ELF-1 (cell line): Measurements from ENCODE around the gene GRPEL1.
"Not testable (repeated sequence)": the region's sequence is repeated elsewhere in the genome, so short reads cannot be mapped to it uniquely, and the experiment has no call there.

Source experiments
- DNase-seq: peaks from one replicate; pipeline ENCODE4 v3.0.0-alpha.2; 2016; ENCODE audit warnings: low read depth, low spot score

Gene GRPEL1

DNA sequence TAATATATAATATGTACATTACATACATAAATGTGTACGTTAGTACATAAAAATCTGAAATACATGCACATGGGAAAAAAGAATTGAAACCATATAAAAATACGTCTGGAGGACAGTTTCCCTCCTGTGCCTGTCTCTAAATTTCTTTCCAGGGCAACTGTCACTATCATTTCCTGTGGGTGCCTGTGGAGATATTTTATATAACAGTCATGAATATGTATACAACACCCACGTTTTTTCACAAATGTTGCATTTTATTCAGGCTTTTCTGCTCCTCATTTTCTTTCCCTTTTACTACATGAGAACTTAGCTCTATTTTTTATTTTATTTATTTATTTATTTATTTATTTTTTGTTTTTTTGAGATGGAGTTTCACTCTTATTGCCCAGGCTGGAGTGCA lies 24.2 kb upstream of the GRPEL1 start:
- DNase-seq, result no peak

DNA sequence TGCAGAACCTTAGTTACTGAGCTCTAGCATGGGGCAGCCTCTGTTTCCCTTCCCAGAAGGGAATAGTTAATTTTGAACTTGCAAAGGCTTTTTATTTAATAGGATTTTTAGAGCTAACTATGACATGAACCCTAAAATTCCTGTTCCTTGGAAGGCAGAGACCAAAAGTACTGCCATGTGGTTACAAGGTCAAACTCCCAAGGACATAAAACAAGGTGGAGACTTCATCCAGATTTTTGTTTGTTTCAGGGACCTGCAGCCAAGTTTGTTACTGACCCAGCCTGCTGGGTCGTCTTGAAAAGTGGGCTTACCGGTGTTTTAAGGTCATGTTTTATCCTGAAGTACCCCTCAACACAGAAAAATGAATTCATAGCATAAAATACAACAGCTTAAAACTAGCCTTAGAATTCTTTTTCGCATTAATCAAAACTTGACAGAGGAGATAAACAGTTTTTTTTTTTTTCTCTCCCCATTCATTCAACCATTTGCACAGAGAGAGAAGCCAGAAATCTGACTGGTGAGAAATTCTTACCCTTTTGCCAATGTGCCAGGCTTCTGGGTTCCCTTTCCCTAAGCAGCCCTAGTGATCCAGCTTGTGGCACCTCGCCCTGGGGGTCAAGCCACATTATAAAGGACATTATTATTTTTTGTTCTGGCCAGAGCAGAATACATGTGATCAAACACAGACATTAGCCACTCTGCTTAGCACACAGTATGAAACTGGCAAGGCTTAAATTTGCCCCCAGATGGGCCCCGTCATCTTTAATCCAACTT lies 21.5 kb upstream of the GRPEL1 start:
- no peak for DNase-seq

DNA sequence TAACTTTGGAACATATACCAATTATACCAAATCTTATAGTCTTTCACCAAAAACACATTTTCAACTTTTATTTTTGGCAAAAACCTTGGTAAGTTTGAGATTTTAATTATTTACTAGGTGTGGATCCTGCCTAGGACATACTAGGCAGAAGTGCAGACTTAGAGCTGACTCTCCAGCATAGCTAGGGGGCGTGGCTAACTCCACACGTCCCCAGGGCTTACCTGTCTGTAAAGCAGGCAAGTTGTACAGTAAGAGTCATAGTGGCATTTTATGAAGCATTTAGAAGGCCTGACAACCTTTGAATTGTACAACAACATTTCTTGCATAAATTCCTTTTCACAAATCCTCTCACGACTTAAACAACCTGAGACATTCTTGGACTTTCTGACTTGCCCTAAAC lies 19.2 kb upstream of the GRPEL1 start:
- no peak for DNase-seq

DNA sequence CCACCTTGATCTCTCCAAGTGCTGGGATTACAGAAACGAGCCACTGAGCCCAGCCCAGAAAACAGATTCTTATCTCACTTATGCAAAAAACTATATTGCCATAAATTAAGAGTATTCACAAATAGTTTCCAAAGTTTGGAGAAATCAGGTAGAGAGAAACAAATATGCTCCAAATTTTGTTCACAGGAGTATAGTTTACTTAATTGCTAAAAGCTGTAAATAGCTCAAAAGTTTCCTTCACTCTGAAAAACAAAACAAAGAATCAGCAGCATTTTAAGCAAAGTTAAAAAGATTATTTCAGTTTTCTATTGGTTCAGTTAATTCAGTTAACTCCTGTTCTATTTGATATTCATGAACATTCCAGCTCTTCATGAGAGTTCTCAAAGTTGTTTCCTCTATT lies 18.5 kb upstream of the GRPEL1 start:
- no peak for DNase-seq

DNA sequence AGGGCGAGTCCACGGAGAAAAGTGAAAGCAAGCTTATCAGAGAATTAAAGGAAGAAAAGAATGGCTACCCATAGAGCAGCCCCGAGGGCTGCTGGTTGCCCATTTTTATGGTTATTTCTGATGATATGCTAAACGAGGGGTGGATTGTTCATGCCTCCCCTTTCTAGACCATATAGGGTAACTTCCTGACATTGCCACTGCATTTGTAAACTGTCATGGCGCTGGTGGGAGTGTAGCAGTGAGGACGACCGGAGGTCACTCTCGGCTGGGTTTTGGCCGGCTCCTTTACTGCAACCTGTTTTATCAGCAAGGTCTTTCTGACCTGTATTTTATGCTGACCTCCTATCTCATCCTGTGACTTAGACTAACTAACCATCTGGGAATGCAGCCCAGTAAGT lies 16.7 kb upstream of the GRPEL1 start:
- not testable (repeated sequence) for DNase-seq

DNA sequence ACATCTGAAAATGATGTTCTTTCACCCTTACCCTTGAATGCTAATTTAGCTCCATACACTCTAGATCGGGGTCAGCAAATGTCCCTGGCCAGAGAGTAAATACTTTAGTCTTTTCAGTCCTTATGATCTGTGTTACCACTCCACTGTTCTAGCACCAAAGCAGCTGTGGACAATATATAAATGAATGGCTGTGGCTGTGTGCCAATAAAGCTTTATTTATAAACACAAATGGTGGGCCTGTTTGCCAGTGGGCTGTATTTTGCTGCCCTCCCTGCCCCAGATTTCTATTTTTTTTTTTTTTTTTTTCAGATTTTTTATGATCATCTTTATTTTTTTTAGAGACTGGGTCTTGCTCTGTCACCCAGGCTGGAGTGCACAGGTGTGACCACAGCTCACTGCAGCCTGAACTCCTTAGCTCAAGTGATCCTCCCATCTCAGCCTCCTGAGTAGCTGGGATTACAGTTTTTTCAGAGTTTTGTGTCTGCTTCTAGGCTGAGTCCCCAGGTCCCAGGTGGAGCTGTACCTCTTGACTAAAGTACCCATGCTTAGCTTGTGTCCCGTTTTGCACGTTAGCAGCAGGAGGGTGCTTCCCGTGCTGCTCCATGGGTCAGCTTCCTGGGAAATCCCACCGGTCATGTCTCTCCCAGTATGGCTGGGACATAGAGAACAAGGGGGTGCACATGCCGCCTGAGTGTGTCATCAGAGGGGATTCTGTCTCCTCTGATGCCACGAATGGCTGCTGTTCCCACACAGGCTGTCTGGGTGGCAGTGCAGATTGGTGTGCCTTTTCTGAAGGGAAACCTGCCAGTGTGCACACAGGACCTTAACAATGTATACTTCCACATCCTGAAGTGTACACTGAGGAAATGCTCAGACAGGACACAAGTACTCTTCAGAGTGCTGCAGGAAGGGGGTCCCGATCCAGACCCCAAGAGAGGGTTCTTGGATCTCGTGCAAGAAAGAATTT lies 16.0 kb upstream of the GRPEL1 start:
- no peak for DNase-seq

DNA sequence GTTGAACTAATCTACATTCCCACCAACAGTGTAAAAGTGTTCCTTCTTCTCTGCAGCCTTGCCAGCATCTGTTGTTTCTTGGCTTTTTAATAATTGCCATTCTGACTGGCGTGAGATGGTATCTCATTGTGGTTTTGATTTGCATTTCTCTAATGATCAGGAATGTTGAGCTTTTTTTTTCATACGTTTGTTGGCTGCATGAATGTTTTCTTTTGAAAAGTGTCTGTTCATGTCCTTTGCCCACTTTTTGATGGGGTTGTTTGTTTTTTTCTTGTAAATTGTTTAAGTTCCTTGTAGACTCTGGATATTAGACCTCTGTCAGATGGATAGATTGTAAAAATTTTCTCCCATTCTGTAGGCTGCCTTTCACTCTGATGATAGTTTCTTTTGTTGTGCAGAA lies 12.0 kb upstream of the GRPEL1 start:
- DNase-seq, result not testable (repeated sequence)

DNA sequence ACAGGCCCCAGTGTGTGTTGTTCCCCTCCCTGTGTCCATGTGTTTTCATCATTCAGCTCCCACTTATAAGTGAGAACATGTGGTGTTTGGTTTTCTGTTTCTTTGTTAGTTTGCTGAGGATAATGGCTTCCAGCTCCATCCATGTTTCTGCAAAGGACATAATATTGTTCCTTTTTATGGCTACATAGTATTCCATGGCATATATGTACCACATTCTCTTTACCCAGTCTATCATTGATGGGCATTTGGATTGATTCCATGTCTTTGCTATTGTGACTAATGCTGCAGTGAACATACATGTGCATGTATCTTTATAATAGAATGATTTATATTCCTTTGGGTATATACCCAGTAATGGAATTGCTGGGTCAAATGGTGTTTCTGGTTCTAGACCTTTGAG lies 11.6 kb upstream of the GRPEL1 start:
- not testable (repeated sequence) for DNase-seq

DNA sequence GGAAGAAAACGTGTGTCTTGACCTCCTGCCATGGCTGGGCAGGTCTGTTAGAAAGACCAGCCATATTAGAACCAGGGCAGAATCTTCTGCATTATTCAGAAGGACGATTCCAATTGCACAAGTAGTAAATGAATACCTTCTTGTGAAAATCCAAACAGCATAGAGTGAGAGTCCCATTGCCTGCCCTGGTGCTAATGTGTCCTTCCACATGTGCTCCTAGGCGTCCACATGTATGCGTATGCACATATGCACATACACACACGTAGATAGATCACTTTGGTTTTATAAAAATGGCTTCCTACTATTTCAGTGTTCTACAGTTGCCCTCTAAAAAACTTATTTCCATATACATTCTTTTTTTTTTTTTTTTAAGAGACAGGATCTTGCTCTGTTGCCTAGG lies 10.2 kb upstream of the GRPEL1 start:
- no peak for DNase-seq

DNA sequence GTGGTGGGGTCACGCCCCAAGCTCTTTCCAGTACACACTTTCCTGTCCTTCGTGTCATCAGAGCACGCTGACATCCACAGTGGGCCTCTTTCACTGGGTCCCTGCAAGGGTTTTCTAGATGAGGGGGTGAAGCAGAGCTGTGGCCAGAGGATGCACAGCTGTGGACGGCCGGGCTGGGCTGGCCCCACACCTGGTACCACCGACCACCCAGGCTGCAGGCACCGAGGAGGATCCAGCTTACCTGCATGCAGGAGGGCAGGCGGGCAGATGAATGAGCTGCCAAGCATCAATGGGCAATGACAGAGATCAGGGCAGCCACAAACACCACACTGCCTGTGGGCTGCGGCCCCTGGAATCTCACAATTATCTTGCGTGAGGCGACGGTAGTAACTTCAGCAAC lies 9.5 kb upstream of the GRPEL1 start:
- no peak for DNase-seq

DNA sequence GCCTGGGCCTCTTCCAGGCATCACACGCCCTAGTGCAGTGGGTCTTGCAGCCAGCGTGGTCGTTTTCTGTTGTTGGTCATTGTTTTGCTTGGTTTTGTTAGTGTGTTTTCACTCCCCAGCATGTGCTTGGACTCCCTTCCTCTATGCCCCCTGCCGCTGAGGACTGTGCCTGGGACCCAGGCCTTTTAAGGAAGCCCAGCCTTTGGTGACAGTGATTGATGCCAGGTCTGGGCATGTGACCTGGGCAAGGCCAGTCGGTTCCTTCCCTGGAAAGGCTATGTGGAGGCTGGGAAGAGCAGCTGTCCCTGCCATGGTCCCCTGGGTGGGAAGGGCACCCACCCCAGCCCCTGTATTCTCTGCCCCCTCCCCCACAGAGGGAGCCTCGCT lies 8.8 kb upstream of the GRPEL1 start:
- no peak for DNase-seq

DNA sequence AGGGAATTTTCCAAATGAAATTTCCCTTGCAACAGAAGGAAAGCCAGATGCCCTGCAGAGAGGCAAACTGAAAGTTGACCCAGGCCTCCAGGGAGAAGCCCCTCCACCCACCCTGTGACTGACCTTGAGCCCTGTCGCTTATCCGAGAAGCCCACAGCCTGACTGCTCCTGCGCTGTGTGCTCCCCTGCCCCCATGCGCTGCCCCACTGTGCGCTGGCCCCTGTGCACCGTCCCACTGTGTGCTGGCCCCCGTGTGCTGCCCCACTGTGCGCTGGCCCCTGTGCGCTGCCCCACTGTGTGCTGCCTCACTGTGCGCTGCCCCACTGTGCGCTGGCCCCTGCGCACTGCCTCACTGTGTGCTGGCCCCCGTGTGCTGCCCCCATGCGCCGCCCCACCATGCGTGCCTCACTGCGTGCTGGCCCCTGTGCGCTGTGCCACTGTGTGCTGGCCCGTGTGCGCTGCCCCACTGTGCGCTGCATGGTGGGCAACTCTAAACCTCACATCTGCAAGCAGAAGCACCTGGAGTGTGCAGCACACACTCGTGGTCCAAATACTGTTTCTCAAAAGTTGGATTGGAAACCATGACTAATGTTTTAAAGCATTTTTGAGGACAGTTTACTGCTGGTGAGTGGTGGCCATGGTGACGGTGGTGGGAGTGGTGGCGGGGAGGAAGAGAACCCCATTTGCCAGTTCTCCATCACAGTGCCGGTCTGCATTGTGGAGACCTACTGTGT lies 8.3 kb upstream of the GRPEL1 start:
- no peak for DNase-seq

DNA sequence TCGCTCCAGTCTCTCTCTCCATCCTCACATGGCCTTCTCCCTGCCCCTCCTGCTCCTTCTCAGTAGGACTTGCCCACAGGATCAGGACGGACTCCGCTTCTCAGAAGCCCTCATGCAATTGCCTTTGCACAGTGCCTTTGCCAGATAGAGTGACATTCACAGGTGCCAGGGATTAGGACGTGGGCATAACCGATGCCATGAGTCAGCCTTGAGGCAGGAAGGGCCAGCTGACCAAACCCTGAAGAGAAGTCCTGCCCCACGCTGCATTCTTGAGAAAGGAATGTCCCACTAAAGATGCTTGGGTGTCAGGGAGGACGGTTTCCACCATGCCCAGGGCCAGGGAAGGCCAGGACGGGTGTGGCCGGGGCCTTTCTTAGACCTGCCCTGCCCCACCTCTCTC lies 6.6 kb upstream of the GRPEL1 start:
- no peak for DNase-seq

DNA sequence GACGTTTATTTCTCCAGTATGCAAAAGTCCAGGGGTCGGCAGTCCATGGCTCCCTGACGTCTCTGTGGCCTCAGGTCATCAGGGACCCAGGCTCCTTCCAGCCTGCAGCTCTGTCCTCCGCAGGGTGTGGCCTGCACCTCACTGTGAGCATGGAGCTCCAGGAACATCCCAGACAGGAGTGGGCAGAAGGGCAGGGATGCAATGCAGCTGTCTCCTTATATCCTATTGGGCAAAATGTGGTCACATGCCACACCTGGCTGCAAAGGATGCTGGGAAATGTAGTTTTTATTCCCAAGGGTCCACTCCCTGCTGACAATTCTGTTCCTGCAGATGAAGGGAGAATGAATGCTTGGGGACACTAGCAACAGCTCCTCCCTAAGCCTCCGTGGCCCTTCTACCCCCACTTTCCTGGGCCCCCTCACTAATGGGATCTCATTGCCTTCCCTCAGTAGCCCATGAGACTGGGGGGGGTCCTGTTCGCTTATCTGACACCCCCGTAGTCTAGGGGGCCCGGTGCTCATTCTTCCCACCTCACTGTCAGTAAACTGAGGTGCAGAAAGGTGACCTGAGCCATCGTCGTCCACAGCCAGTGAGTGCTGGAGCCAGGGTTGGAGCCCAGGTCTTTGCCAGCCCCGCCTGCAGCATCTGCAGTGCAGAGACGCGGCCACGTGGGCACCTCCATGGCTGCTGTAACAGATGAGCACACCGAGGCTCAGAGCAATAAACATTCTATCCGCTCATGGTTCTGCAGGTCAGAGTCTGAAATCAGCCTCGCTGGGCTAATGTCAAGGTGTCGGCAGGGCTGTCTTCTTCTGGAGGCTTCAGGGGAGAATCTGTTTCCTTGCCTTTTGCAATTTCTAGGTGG lies 5.9 kb upstream of the GRPEL1 start:
- peak; percentile 76 for DNase-seq

DNA sequence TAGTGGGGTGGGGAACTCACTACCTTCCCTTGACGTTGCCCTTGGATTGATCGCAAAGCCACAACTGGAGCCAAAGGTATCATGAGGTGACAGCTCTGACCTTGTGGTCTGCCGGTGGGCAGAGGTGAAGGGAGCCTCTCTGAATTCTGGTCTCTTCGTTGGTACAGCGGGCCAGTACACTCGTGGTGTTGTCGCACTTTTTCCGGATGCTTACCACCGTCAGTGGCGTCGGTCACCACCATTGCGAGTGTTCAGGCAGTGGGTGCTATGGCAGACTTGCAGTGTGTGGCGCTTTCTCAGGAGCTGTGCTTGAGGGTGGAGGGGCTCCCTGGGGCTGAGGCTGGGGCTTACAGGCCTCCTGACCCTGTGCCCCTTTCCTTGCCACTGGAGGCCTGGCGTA lies 5.2 kb upstream of the GRPEL1 start:
- DNase-seq, result no peak

DNA sequence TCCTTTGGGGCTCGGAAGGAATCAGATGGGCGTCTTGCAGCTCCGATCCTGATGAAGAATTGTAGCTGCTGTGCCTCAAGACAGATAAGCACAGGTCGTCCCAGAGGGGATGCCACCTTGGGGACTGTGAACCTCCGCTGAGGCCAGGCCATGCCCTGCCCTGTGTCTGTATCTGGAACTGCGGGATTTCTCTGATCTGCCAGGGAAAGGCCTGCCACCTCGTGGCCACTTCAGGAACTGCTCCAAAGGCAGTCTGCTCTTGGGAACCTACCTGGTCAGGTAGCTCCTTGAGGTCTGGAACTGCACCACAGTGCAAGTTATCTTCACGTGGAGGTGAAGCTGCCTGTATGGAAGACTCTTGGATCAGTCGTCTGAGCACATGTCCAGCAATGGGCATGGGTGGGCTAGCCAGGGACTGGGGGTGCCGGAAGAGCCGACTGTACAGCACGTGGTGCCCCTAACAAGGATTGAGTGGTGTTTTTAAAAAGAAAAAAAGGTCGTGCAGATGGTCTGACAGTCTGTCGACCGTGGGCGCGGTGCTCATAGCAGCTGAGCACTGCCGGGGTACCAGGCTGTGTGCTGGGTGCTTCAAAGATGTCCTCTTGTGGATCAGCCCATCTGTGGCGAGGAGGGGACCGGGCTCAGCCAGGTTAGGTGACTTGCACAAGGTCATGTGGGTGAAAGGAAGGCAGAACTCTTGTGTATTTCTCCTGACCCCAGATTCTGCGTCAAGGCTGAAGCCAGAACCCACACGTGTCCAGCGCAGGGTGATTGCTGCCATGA lies 3.1 kb upstream of the GRPEL1 start:
- DNase-seq, result peak; percentile 94

DNA sequence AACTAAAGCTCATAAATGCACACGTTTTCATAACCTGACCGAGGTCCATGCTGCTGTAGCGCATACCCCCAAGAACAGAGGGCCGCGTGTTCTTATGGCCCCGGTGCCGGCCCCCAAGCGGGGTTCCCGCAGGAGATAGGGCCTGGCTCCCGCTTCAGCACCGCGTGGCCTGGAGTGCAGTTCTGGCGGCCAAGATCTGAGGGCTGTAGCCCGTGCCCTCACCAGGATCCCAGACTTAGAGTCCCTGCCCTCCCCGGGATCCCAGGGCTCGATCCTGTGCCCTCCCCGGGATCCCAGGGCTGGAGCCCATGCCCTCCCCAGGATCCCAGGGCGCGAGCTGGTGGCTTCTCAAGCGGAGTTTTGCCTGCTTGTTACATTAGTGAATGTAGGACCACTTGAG lies 1.0 kb upstream of the GRPEL1 start:
- peak; percentile 75 for DNase-seq

DNA sequence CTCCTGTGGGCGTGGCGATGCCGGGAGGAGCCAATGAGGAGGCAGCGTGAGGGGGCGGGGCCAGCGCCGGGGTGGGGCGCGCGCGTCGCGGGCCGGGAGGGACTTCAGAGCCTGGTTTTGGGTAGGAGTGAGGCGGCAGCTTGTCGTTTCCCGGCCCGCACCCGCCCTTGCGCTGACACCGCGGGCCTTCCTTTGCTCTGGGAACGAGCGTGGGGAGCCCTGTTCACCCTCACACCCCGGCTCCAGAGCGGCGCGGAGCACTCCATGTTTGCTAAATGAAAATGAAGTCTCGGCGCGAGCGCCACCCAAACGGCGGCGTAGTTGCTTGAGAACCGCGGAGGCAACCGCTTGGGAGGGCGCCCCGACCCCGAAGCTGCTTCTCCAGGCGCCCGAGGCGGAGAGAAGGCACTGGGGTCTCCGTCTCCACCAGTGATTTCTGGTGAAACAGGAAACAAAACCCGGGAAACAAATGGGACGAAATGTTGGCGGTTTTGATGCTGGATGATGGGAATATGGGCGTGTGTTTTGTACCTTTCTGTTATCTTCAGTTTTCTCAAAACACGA lies 497 bp upstream of the GRPEL1 start:
- DNase-seq, result no peak

DNA sequence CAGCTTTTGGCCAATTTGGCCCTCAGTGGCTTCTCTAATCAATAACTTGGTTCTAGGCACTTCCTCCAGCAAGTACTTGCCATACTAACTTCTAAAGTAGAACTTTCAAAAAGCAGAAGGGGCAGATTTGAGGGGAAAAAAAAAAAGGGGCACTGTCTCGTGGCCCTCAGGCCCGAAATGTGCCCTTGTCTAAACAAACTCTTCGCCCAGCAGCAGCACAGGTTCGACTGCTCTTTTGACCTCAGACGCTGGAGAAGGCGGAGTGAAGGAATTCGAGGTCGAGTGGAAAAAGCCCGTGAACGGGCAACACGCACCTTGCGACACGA lies 775 bp downstream of the GRPEL1 start:
- no peak for DNase-seq

DNA sequence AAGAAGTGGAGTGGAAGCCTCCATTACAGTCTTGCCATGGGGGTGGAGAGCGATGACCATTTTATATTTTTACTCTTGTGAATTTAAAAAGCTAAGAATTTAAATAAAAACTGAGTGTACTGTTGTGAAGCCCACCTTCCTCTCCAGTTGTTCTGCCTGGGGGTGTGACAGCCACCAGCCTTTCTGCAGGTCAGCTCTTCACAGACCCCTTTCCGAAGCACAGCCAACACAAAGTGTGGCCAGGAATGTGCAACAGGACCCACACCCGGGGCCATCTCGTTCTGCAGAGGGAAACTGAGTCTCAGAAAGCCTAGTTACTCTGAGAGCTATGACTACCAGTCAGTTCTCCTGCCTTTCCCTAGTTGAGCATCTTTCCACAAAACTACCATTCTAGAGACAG lies 1.4 kb downstream of the GRPEL1 start:
- no peak for DNase-seq
